MM.1S (cell line): ENCODE results near the gene TTYH1.
A peak's percentile ranks its signal among the peaks of the same experiment; 100 is the strongest.

Experiments used
- DNase-seq: peaks from one replicate; pipeline ENCODE4 v3.0.0-alpha.2; 2015
- H2AFZ ChIP-seq: fragments of 300-600 bp; sonication (generic); 2 replicates; pipeline ENCODE4 v1.6.0; 2016; ENCODE audit warnings: antibody characterized with exemption, low read length
- H3F3A ChIP-seq: fragments of 300-600 bp; sonication (generic); 2 replicates; pipeline ENCODE4 v1.6.1; 2016; ENCODE audit warnings: mild to moderate bottlenecking, antibody characterized with exemption, low read length, moderate library complexity, mixed read lengths; ENCODE audit not compliant: insufficient read depth
- H3K27ac ChIP-seq: fragments of 300-600 bp; sonication (generic); 2 replicates; pipeline ENCODE4 v1.5.1; 2016; ENCODE audit warnings: mild to moderate bottlenecking, low read length
- H3K27me3 ChIP-seq: fragments of 300-600 bp; sonication (generic); replicated peaks from 2 replicates; pipeline ENCODE4 v1.6.0; 2016; ENCODE audit warnings: low read length; ENCODE audit not compliant: insufficient read depth
- H3K36me3 ChIP-seq: fragments of 300-600 bp; sonication (generic); replicated peaks from 2 replicates; pipeline ENCODE4 v1.6.1; 2016; ENCODE audit warnings: mild to moderate bottlenecking, low read length, mixed read lengths; ENCODE audit not compliant: insufficient read depth
- H3K4me1 ChIP-seq: fragments of 300-600 bp; sonication (generic); 2 replicates; pipeline ENCODE4 v1.6.1; 2016; ENCODE audit warnings: low read length, mixed read lengths
- H3K4me2 ChIP-seq: fragments of 300-600 bp; sonication (generic); 2 replicates; pipeline ENCODE4 v1.6.0; 2016; ENCODE audit warnings: low read depth, low read length
- H3K4me3 ChIP-seq: fragments of 300-600 bp; sonication (generic); 2 replicates; pipeline ENCODE4 v1.5.1; 2016; ENCODE audit warnings: low read length, mixed read lengths
- H3K79me2 ChIP-seq: fragments of 300-600 bp; sonication (generic); 2 replicates; pipeline ENCODE4 v1.6.1; 2016; ENCODE audit warnings: mixed run types, low read length, mixed read lengths
- H3K9ac ChIP-seq: fragments of 300-600 bp; sonication (generic); 2 replicates; pipeline ENCODE4 v1.6.1; 2016; ENCODE audit warnings: low read length, mixed read lengths
- H3K9me2 ChIP-seq: fragments of 300-600 bp; sonication (generic); replicated peaks from 2 replicates; pipeline ENCODE4 v1.6.1; 2016; ENCODE audit warnings: mild to moderate bottlenecking, low read length, mixed read lengths; ENCODE audit not compliant: insufficient read depth
- H3K9me3 ChIP-seq: fragments of 300-600 bp; sonication (generic); replicated peaks from 2 replicates; pipeline ENCODE4 v1.6.1; 2016; ENCODE audit warnings: mild to moderate bottlenecking, low read length, mixed read lengths; ENCODE audit not compliant: insufficient read depth
- H4K20me1 ChIP-seq: fragments of 300-600 bp; sonication (generic); 2 replicates; pipeline ENCODE4 v1.6.1; 2016; ENCODE audit warnings: mild to moderate bottlenecking, low read length, moderate library complexity, mixed read lengths; ENCODE audit not compliant: insufficient read depth
- EZH2 ChIP-seq: fragments of 300-600 bp; sonication (generic); optimal IDR thresholded peaks from 2 replicates; pipeline ENCODE3; 2017; ENCODE audit warnings: low read depth, mild to moderate bottlenecking, antibody characterized with exemption, low read length, mixed read lengths
- EZH2phosphoT487 ChIP-seq: fragments of 300-600 bp; sonication (generic); IDR thresholded peaks from 2 replicates; pipeline ENCODE4 v1.6.1; 2018; ENCODE audit warnings: antibody characterized with exemption, low read length
- TF ChIP-seq, protein P1 (sequence below): fragments of 300-600 bp; sonication (generic); IDR thresholded peaks from 2 replicates; pipeline ENCODE4 v1.5.1; 2016; ENCODE audit warnings: antibody characterized with exemption, low read length, mixed read lengths

Gene TTYH1

DNA sequence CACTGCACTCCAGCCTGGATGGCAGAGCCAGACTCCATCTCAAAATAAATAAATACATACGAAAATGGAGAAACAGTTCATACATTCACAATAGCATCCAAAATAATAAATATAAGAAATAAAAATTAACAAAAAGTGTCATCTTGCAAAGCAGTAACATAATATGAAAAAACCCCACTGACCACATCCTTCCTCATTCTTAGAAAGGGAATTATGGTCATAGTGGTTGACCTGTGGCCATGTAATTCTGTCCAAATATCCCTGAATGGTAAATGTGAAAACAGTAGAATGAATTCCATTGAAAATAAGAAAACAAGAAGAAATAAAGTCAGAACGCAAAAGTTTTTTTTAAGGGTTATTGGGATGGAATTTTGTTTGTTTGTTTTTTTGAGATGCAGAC, 64.8 kb downstream of the TTYH1 start:
- H3K4me1 ChIP-seq: no peaks in the 10 kb centered on the region
- no peak overlapping the region for H3K4me3 ChIP-seq
- H4K20me1 ChIP-seq: no peaks in the 10 kb centered on the region
- no peaks in the 10 kb centered on the region for H3K9me3 ChIP-seq
- no peak overlapping the region for H3K4me2 ChIP-seq
- no peaks in the 10 kb centered on the region for H3K36me3 ChIP-seq
- H3K27ac ChIP-seq: no peak overlapping the region
- H3K79me2 ChIP-seq: no peaks in the 10 kb centered on the region
- no peaks in the 10 kb centered on the region for H3K9me2 ChIP-seq
- H3K27me3 ChIP-seq: peaks cover 84% of the 10 kb centered on the region
- H2AFZ ChIP-seq: no peak overlapping the region
- no peaks in the 10 kb centered on the region for H3F3A ChIP-seq
- no peak for TF ChIP-seq EZH2phosphoT487
- TF ChIP-seq, protein P1, sequence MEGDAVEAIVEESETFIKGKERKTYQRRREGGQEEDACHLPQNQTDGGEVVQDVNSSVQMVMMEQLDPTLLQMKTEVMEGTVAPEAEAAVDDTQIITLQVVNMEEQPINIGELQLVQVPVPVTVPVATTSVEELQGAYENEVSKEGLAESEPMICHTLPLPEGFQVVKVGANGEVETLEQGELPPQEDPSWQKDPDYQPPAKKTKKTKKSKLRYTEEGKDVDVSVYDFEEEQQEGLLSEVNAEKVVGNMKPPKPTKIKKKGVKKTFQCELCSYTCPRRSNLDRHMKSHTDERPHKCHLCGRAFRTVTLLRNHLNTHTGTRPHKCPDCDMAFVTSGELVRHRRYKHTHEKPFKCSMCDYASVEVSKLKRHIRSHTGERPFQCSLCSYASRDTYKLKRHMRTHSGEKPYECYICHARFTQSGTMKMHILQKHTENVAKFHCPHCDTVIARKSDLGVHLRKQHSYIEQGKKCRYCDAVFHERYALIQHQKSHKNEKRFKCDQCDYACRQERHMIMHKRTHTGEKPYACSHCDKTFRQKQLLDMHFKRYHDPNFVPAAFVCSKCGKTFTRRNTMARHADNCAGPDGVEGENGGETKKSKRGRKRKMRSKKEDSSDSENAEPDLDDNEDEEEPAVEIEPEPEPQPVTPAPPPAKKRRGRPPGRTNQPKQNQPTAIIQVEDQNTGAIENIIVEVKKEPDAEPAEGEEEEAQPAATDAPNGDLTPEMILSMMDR: no peak
- TF ChIP-seq EZH2: no peak
- no peak overlapping the region for H3K9ac ChIP-seq
- no peak for DNase-seq

DNA sequence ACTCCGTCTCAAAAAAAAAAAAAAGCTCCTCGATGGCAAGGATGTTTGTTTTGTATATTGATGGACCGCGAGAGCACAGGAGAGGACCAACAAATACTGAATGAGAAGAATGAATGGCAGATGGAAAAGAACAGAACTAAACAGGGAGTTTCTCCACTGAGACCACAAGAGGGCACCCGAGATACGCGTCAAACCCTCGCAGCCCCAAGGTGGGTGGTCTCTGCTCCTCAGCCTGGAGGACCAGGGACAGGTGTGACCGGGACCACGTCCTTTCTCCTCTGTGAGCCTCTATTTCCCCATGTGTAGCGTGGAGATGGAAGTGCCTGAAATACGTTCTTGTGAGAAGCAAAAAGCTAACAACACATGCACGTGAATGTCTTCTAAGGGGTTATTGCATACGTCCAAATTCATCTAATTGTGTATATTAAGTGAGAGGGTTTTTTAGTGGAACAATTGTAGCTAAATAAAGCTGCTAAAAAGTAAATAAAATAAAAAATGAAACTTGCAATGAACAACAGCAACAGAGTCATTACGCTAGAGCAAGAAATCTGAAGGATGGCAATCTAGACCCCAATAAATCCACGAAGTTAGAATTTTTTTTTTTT, 66.2 kb downstream of the TTYH1 start:
- H3K4me2 ChIP-seq: no peak overlapping the region
- peak; percentile 50 for DNase-seq

DNA sequence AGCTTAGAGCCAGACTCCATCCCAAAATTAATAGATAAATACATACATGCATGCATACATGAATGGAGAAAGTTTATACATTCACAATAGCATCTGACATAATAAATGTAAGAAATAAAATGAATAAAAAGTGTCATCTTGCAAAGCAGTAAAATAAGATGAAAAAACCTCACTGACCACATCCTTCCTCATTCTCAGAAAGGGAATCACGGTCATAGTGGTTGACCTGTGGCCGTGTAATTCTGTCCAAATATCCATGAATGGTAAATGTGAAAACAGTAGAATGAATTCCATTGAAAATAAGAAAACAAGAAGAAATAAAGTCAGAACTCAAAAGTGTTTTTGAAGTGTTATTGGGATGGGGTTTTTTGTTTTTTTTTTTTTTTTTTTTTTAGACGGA, 67.6 kb downstream of the TTYH1 start:
- H3K9me3 ChIP-seq: no peaks in the 10 kb centered on the region
- no peak overlapping the region for H2AFZ ChIP-seq
- H3K9me2 ChIP-seq: no peaks in the 10 kb centered on the region
- TF ChIP-seq EZH2phosphoT487: no peak
- no peak for TF ChIP-seq EZH2
- TF ChIP-seq, protein P1: no peak
- H3K27ac ChIP-seq: no peak overlapping the region
- H3K79me2 ChIP-seq: no peaks in the 10 kb centered on the region
- peaks cover 82% of the 10 kb centered on the region for H3K27me3 ChIP-seq
- no peaks in the 10 kb centered on the region for H3K36me3 ChIP-seq
- no peaks in the 10 kb centered on the region for H3F3A ChIP-seq
- no peaks in the 10 kb centered on the region for H4K20me1 ChIP-seq
- H3K9ac ChIP-seq: no peak overlapping the region
- no peaks in the 10 kb centered on the region for H3K4me1 ChIP-seq
- no peak for DNase-seq
- no peak overlapping the region for H3K4me2 ChIP-seq
- H3K4me3 ChIP-seq: no peak overlapping the region

More for the DNA sequence above, 66.2 kb downstream of the TTYH1 start:
- Histone ChIP-seq H3K4me1 (no peaks in the 10 kb centered on the region), H3K79me2 (no peaks in the 10 kb centered on the region), H3K27ac (no peak overlapping the region), H2AFZ (no peak overlapping the region), H3K36me3 (no peaks in the 10 kb centered on the region), H3K9me2 (no peaks in the 10 kb centered on the region), H3K9ac (no peak overlapping the region), H4K20me1 (no peaks in the 10 kb centered on the region), H3K27me3 (peaks cover 85% of the 10 kb centered on the region), H3F3A (no peaks in the 10 kb centered on the region), H3K9me3 (no peaks in the 10 kb centered on the region), H3K4me3 (no peak overlapping the region)
- TF ChIP-seq, protein P1: peak; percentile 69
- TF ChIP-seq EZH2: no peak
